ENCODE measurements around the gene NRXN3. TPM values are rescaled to one million over a fixed set of nuclear protein-coding genes. Genes with fewer than 3 reads are reported as not detected.

Gene NRXN3
- total and polyA plus RNA-seq, 2 experiments from 2014 or later, result 5.7 to 7.1 TPM

- H3K9me3 ChIP-seq (ENCODE audit: low read depth), result no peaks in the 10 kb centered on the region
- H3K27ac ChIP-seq, result no peak overlapping the region
- H3K27me3 ChIP-seq, result no peaks in the 10 kb centered on the region
- no peaks in the 10 kb centered on the region for H3K4me1 ChIP-seq (ENCODE audit: insufficient read depth)
- H4K20me1 ChIP-seq (ENCODE audit: insufficient read depth, poor library complexity, severe bottlenecking), result no peaks in the 10 kb centered on the region
- no peaks in the 10 kb centered on the region for H3K36me3 ChIP-seq (replicated peaks; ENCODE audit: insufficient read depth, low read depth)
- DNase-seq (ENCODE audit: low spot score), result no peak
- H3K79me2 ChIP-seq, result no peaks in the 10 kb centered on the region
- 58% methylated on average over 2 of the region's 2 CpGs for WGBS (ENCODE audit: low lambda C conversion rate, missing lambda C conversion rate)
- TF ChIP-seq EZH2phosphoT487 (IDR thresholded peaks at IDR 0.05; ENCODE audit: low read depth, severe bottlenecking, unreplicated experiment) (no peak), EZH2 (IDR thresholded peaks at IDR 0.05; ENCODE audit: borderline replicate concordance) (no peak)
- TF ChIP-seq, protein P1, sequence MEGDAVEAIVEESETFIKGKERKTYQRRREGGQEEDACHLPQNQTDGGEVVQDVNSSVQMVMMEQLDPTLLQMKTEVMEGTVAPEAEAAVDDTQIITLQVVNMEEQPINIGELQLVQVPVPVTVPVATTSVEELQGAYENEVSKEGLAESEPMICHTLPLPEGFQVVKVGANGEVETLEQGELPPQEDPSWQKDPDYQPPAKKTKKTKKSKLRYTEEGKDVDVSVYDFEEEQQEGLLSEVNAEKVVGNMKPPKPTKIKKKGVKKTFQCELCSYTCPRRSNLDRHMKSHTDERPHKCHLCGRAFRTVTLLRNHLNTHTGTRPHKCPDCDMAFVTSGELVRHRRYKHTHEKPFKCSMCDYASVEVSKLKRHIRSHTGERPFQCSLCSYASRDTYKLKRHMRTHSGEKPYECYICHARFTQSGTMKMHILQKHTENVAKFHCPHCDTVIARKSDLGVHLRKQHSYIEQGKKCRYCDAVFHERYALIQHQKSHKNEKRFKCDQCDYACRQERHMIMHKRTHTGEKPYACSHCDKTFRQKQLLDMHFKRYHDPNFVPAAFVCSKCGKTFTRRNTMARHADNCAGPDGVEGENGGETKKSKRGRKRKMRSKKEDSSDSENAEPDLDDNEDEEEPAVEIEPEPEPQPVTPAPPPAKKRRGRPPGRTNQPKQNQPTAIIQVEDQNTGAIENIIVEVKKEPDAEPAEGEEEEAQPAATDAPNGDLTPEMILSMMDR (IDR thresholded peaks at IDR 0.05; ENCODE audit: poor library complexity), result no peak
- H3K4me2 ChIP-seq, result no peak overlapping the region
- H3K9me2 ChIP-seq (replicated peaks; ENCODE audit: insufficient read depth), result no peaks in the 10 kb centered on the region
- no peak overlapping the region for H2AFZ ChIP-seq
- H3K4me3 ChIP-seq, result no peak overlapping the region
Observed at GRCh38 chr14:79516009-79516408, 1345.8 kb downstream of the NRXN3 start.

DNA sequence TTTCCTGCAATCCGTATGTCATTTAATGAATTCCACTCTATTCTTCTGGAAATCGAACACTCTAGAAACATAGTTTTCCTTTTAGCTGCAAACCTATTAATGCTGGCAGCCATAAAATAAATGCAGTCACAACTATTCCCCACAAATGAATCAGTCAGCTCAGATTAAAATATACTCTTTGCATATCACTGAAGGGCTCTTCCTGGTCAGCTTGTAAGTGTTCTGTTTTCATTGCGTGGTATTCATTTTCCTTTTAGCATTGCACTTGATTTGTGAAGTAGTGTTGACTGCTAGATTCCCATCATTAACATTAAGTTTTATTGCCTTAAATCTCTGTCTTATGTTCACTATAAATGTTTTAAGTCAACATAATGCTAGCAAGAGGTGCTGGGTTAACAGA lies 1355.2 kb downstream of the NRXN3 start:
- no peak overlapping the region for H3K4me3 ChIP-seq
- no peak for DNase-seq (ENCODE audit: low spot score)
- no peaks in the 10 kb centered on the region for H3K79me2 ChIP-seq
- H3K27me3 ChIP-seq, result no peaks in the 10 kb centered on the region
- H3K27ac ChIP-seq, result no peak overlapping the region
- H4K20me1 ChIP-seq (ENCODE audit: insufficient read depth, poor library complexity, severe bottlenecking), result no peaks in the 10 kb centered on the region
- H3K4me2 ChIP-seq, result no peak overlapping the region
- TF ChIP-seq, protein P1 (IDR thresholded peaks at IDR 0.05; ENCODE audit: poor library complexity), result no peak
- TF ChIP-seq EZH2phosphoT487 (IDR thresholded peaks at IDR 0.05; ENCODE audit: low read depth, severe bottlenecking, unreplicated experiment) (no peak), EZH2 (IDR thresholded peaks at IDR 0.05; ENCODE audit: borderline replicate concordance) (no peak)
- H3K36me3 ChIP-seq (replicated peaks; ENCODE audit: insufficient read depth, low read depth), result no peaks in the 10 kb centered on the region
- H3K9me2 ChIP-seq (replicated peaks; ENCODE audit: insufficient read depth), result no peaks in the 10 kb centered on the region
- no peaks in the 10 kb centered on the region for H3K4me1 ChIP-seq (ENCODE audit: insufficient read depth)
- no peaks in the 10 kb centered on the region for H3K9me3 ChIP-seq (ENCODE audit: low read depth)
- WGBS (ENCODE audit: low lambda C conversion rate, missing lambda C conversion rate), result 90% methylated on average over 3 of the region's 3 CpGs
- H2AFZ ChIP-seq, result no peak overlapping the region

GRCh38 chr14:79528828-79529416 lies 1358.7 kb downstream of the NRXN3 start:
- H3K36me3 ChIP-seq (replicated peaks; ENCODE audit: insufficient read depth, low read depth), result no peaks in the 10 kb centered on the region
- no peak overlapping the region for H2AFZ ChIP-seq
- TF ChIP-seq EZH2phosphoT487 (IDR thresholded peaks at IDR 0.05; ENCODE audit: low read depth, severe bottlenecking, unreplicated experiment), result no peak
- TF ChIP-seq, protein P1 (IDR thresholded peaks at IDR 0.05; ENCODE audit: poor library complexity), result no peak
- no peak for TF ChIP-seq EZH2 (IDR thresholded peaks at IDR 0.05; ENCODE audit: borderline replicate concordance)
- no peaks in the 10 kb centered on the region for H3K79me2 ChIP-seq
- peak overlapping the region; percentile 37 for H3K27ac ChIP-seq
- H3K9me2 ChIP-seq (replicated peaks; ENCODE audit: insufficient read depth), result no peaks in the 10 kb centered on the region
- no peak overlapping the region for H3K4me3 ChIP-seq
- H3K9me3 ChIP-seq (ENCODE audit: low read depth), result no peaks in the 10 kb centered on the region
- no peak for DNase-seq (ENCODE audit: low spot score)
- no peak overlapping the region for H3K4me2 ChIP-seq
- H4K20me1 ChIP-seq (ENCODE audit: insufficient read depth, poor library complexity, severe bottlenecking), result no peaks in the 10 kb centered on the region
- no peaks in the 10 kb centered on the region for H3K27me3 ChIP-seq
- H3K4me1 ChIP-seq (ENCODE audit: insufficient read depth), result no peaks in the 10 kb centered on the region
- 81% methylated on average over 16 of the region's 16 CpGs for WGBS (ENCODE audit: low lambda C conversion rate, missing lambda C conversion rate)
